GM21717 (cell line): ENCODE data around the gene PRDM16.

ENCODE experiments used
- ATAC-seq: cut with Tn5 transposase; IDR thresholded peaks from one replicate; pipeline ENCODE4 v1.9.1; 2021; ENCODE audit warnings: mild to moderate bottlenecking, moderate library complexity; ENCODE audit not compliant: unreplicated experiment

PRDM16 gene

DNA sequence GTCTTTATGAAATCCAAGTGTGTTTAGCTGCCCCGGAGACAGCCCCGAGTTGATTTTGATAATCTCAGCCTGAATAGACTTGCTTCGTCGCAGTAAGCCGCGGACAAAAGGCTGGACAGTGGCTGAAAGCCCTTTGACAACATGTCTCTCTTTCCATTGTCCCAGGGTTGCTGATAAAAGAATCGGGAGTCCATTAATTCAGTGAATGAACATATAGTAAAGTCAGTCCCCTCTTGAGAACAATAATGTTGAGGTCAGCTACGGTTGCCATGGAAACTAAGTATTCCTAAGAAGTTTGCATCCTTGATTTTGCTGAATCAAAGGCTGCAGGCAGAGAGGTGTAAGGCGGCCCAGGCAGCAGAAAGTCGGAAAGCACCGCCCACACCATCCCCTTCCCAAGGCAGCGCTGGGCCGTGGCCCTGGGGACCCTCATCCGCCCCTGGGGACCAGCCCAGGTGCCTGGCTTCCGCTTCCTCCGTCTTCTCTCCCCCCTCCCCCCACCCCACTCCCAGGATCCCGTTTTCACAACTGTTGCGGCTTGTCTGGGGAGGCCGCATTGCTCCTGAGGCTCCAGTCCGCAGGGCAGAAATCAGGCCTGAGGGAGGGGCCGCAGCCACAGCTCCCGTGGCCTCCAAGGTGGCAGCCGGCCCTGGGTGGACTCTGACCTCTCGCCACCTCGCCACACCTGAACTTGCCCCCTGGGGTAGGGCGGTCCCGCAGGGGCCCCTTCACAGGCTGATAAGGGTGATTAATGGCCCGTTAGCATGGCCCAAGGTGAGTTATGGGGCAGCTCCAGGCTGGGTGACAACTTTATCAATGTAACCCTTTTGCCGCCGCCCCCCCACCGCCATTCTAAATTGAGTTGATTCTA, 180.9 kb downstream of the PRDM16 start:
- no peak for ATAC-seq

DNA sequence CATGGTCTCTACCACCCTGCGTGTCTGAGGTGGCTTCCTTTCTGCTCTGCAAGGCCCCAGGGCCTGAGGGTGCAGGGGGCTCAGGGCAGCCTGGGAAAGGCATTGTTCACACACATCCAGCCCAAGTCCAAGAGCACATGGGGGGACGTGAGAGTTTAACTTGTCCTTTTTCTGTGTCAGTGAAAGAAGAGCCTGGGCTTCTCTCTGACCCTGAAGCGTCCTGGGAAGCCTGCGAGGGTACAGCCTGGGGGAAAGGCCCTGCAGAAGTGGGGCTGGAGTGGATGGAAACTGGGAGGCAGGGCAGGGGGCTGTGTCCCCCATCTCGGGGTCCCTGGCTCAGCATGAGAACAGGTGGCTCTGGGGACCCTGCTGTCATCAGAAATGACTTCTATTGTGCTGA, 181.6 kb downstream of the PRDM16 start:
- ATAC-seq: no peak

DNA sequence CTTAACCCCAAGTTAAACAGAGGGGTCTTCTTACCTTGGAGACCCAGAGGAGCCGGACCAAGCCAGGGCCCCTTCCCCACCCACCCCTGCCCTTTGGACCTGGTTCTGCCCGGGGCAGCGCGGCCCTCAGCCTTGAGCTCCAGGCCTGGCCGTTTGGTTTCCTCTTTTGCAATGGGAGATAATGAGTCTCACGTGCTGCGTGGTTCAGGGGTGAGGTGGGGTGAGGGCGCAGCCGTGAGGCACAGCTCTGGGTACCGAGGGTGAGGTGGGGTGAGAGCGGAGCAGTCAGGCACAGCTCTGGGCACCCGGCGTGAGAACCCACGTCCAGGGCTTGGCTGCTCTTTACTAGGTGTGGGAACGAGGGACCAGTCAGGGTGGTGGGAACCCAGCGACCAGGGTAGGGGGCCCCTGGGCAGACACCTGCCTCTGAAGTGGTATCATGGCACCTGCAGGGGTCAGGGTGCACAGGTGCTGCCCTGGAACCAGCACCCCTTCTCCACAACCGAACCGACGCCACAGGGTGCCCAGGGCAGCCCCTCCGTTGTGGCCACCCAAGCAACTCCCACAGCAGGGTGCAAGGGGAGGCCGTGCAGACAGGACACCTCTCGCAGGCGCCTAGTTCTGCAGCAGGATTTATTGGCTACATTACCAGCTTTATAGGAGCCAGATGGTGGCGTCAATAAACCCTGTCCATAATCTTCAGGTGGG, 182.2 kb downstream of the PRDM16 start:
- no peak for ATAC-seq

GRCh38 chr1:3251807-3252428, 182.9 kb downstream of the PRDM16 start:
- ATAC-seq: no peak

DNA sequence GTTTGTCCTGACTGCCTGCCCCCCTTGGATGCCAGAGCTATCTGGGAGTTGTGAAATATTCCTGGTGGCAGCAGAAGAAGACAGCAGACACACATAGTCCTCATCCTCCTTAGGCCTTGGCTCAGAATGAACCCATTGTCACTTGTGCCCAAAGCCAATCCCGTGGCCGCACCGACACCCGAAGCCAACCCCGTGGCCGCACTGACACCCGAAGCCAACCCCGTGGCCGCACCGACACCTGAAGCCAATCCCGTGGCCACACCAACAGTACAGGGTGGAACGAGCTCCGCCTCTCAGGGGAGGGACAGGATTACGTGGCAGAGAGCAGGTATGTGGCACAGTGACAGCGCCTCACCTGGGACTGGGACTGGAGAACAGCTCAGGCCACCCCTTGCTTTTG, 186.7 kb downstream of the PRDM16 start:
- ATAC-seq: no peak

DNA sequence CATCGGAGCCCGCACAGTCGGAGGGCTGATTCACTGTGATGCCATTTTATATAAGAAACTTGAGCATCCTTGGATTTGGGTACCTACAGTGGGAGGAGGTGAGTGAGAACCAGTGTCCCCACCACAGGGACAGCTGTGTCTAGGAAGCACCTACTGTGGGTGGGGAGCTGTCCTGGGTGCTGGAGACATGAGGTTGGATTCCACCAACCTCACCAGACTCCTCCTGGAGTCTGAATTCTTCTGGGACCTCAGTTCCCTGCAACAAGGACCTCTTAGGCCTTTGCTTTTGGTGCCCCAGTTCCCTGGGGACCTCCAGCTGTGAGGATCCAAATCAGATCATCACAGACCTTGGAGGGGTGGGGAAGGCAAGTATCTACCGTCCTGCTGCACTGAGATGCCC, 188.8 kb downstream of the PRDM16 start:
- no peak for ATAC-seq

DNA sequence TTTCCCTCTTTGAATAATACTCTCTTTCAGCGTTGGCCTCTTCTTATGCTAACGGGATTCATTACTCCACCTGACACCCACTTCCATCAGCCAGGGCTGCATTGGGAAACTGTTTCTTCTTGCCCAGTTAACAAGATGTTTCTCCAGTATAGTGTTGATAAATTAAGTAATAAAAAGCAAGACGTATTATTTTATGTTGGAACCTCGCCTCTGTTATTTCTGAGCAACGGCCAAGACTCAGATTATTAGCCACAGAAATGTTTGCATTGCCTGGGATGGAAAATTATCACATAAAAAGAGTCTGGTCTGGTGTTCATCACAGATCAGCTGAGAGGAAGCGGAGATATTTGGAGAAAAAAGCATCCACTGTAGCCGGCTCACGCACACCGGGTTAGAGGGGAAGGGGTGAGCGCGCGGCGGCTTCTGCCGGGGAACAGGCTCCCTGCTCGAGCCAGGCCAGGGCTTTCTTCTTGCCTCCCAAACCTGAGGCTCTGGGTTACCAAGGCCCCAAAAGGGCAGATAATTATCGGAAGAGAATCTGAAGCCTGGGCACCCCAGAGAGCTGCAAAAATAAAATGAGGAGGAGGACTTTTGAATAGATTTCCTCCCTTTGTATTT, 189.5 kb downstream of the PRDM16 start:
- no peak for ATAC-seq

GRCh38 chr1:3259020-3259419, 190.0 kb downstream of the PRDM16 start:
- no peak for ATAC-seq

DNA sequence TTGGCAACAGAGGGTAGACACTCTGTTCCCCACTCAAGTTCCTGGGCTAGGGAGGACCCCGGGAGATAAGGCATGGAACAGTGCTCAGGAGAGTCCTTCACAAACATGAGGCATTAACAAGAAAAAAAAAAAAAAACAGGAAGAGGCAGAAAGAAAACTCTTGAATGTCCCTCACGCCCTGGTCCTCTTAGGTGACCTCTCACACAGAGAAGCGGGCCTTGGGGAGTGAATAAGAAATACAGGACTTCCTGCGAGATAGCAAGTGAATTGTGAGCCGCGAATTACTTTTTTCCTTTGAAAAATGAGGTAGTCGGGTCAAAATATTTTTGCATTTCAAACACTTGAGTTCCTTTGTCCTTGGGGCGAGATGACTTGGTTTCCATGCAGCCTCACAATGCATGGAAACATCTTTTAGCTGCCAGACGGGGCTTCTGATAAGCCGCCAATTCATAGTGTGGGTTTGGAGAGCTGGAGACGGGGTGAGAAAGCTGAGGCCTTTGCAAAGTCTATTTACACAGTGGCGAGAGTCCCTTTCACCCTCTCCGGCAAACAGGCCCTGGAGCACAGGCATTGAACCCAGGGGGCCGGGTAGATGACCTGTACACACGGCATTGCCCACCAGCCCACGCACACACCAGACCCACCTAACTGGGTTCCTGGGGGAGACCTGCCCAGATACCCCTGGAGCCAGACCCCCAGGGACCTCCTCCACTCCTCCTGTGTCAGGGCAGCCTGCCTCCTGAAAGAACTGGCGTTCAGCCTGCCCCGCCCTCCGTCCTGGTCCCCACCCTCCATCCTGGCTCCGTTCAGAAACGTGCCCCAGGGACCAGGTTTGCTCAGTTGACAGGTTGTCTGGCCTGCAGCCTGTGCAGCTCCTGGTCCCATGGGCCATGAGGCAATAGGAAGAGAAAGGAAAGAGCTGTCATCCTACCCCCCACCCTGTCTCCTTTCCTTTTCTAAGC, 192.3 kb downstream of the PRDM16 start:
- ATAC-seq: no peak

DNA sequence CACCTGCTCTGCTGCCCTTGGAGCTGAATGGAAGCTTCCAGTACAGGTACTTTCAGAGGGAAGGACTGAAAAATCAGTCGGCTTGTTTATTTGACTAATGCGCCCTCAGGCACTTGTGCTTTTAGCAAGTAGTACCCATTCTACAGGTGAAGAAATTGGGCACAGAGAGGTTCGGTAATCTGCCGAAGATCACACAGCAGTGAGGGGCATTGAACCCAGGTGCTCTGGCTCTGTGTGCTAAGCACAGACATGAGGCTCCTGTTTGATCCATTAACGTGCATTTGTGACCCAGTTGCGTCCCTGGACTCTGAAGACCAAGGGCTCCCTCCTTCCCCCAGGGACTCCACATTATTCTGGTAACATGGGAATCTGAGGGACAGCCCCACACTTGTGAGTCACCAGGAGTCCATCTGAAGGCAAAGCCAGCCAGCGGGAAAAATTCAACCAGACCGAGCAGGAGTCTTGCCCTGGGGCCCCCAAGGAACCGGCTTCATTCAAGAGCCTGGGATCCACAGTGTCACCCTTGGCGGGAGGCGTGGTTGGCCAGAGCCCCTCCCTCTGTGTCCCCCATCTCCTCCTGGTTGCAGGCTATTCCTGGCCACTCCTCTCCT, 193.1 kb downstream of the PRDM16 start:
- ATAC-seq: no peak

DNA sequence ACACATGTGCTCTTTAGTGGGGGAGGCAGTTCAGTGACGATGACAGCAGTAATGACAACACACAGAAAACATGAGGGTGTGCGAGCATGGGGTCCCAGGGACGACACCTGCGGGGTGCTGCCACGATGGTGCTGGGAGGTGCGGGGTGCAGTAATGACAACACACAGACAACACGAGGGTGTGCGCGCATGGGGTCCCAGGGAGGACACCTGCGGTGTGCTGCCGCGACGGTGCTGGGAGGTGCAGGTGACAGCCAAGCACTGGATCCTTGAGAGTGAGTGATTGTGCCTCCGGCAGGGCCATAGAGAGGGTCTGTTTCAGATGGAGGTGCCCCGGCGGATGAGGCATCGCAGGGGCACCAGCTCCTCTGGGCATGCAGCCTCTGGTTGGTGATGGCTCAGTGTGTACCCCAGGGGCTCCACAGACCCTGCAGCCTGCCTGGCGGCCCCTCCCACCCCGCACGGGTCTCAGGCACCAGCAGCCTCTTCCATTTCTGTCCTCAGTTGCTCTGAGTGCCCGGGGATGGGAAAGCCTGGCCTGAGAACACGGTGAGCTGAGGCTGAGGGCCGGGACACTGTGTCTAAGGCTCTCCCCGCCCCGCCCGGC, 193.8 kb downstream of the PRDM16 start:
- no peak for ATAC-seq

DNA sequence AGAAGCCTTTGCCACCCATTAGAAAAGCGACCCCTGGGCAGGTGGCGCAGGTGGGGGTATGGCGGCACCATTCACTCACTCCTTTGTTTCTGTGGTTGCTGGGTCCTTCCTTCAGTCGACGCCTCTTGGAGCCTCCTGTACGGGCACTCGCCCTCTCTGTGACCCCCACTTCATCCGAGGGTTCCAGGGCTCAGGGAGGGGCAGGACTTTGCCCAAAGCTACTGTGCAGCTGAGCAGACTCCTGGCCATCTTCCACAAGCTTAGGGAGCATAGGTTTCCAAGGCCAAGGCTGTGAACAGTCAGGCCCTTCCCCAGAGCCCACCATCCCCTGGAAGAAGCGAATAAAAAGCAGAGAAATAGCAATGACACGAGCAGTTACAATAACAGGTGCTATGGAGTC, 194.8 kb downstream of the PRDM16 start:
- no peak for ATAC-seq

- no peak for ATAC-seq
Measured at GRCh38 chr1:3264456-3264855, 195.5 kb downstream of the PRDM16 start.

- no peak for ATAC-seq
Measured at GRCh38 chr1:3265835-3266805, 197.1 kb downstream of the PRDM16 start.

DNA sequence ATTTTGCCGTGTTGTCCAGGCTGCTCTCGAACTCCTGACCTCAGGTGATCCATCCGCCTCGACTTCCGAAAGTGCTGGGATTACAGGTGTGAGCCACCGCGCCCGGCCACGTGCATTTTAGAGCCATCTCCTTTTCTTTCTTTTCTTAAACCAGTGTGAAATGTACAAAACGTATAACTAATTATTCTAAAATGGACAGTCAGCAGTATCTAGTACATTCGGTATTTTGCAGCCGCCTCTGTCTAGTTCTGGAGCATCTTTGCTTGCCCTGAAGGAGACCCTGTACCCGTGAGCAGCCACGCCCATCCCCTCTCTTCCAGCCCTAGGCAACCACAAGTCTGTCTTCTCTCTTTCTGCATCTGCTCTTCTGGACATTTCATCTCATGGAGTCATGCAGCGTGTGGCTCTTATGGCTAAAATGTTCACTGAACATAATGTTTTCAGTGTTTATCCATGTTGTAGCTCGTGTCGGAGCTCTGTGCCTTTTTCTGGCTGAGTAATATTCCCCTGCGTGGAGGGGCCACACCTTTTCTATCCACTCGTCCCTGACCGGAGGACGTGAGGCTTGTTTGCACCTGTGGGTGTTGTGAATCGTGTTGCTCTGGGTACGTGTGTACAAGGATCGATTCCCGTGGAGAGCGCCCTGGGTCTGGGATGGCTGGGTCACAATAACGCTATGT, 198.0 kb downstream of the PRDM16 start:
- no peak for ATAC-seq

GRCh38 chr1:3267550-3268270, 198.7 kb downstream of the PRDM16 start:
- ATAC-seq: no peak

DNA sequence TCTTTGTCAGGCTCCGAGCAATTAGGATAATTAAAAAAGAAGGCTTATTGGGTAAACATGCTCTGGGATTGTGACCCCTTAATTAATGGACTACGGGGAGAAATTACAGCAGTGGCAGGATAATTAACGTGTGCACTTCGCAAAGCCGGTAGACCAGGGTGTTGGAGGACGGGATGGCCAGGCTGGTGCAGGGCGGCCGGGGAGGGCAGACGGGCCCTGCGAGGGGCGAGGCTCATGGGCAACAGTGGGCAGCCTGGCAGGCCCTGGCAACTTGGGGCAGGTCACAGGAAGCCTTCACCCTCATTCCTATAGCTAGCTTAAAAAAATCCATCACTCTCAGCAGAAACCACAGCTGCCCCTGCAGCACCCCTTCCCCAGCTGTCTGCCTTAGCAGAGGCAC, 199.3 kb downstream of the PRDM16 start:
- ATAC-seq: no peak
